SU-DHL-6 (cell line): ENCODE data around the gene LEFTY1.

Experiments
- EZH2phosphoT487 ChIP-seq: fragments of 200-600 bp; sonication (generic), shearing (Covaris generic); conservative IDR thresholded peaks from 2 replicates; pipeline ENCODE4 v1.6.1; 2018; ENCODE audit warnings: mild to moderate bottlenecking, antibody characterized with exemption, low read length, moderate library complexity, mixed read lengths
- TF ChIP-seq, protein P1 (sequence below): fragments of 200-600 bp; sonication (generic); IDR thresholded peaks from one replicate; pipeline ENCODE4 v1.5.1; 2017; ENCODE audit warnings: antibody characterized with exemption, mild to moderate bottlenecking, low read length, moderate library complexity; ENCODE audit not compliant: insufficient read depth, poor library complexity, severe bottlenecking

DNA sequence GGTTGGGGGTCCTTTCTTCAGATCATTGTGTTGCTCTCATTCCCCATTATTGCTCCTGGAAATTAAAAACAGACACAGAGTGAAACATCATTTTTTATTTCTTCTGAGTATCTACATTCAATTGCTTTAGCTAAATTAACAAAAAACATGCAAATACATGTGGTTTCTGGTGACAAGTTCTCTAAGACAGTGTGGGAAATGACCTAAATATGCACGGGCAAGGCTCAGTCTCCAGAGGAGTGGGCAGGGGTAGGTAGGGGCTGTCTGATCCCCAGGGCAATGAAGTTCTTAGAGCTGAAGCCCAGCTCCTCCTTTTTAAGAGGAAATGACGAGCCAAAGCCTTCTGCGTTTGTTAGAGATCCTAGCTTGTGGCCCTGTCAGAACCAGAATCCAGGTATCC, 47.6 kb upstream of the LEFTY1 start:
- TF ChIP-seq, protein P1, sequence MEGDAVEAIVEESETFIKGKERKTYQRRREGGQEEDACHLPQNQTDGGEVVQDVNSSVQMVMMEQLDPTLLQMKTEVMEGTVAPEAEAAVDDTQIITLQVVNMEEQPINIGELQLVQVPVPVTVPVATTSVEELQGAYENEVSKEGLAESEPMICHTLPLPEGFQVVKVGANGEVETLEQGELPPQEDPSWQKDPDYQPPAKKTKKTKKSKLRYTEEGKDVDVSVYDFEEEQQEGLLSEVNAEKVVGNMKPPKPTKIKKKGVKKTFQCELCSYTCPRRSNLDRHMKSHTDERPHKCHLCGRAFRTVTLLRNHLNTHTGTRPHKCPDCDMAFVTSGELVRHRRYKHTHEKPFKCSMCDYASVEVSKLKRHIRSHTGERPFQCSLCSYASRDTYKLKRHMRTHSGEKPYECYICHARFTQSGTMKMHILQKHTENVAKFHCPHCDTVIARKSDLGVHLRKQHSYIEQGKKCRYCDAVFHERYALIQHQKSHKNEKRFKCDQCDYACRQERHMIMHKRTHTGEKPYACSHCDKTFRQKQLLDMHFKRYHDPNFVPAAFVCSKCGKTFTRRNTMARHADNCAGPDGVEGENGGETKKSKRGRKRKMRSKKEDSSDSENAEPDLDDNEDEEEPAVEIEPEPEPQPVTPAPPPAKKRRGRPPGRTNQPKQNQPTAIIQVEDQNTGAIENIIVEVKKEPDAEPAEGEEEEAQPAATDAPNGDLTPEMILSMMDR = no peak
- TF ChIP-seq EZH2phosphoT487 = no peak
